Fibroblast of villous mesenchyme (primary cell): ENCODE measurements around the gene POU2F2. TPM values are rescaled to one million over a fixed set of nuclear protein-coding genes. Genes with fewer than 3 reads are reported as not detected.
"Not testable (repeated sequence)": the region's sequence is repeated elsewhere in the genome, so short reads cannot be mapped to it uniquely, and the experiment has no call there.

Experiments
- DNase-seq: peaks from one replicate; pipeline ENCODE4 v3.0.0-alpha.2; 2010; ENCODE audit warnings: low read depth
- H3K4me3 ChIP-seq: 2 replicates; pipeline ENCODE4 v1.5.1; 2011; ENCODE audit warnings: low read depth, mild to moderate bottlenecking, low read length
- total RNA-seq: library from RNA; depleted of rRNA; stranded (reverse); fragments of >200 nt; gene quantifications from 2 replicates; pipeline ENCODE4 v1.2.3, GENCODE V29; 2012
- TF ChIP-seq, protein P1 (sequence below): IDR thresholded peaks from 2 replicates; pipeline ENCODE4 v1.5.1; 2012; ENCODE audit warnings: low read depth, mild to moderate bottlenecking, low read length; ENCODE audit not compliant: insufficient read depth

POU2F2 gene
- total RNA-seq, 1 donor = 1.3 TPM

DNA sequence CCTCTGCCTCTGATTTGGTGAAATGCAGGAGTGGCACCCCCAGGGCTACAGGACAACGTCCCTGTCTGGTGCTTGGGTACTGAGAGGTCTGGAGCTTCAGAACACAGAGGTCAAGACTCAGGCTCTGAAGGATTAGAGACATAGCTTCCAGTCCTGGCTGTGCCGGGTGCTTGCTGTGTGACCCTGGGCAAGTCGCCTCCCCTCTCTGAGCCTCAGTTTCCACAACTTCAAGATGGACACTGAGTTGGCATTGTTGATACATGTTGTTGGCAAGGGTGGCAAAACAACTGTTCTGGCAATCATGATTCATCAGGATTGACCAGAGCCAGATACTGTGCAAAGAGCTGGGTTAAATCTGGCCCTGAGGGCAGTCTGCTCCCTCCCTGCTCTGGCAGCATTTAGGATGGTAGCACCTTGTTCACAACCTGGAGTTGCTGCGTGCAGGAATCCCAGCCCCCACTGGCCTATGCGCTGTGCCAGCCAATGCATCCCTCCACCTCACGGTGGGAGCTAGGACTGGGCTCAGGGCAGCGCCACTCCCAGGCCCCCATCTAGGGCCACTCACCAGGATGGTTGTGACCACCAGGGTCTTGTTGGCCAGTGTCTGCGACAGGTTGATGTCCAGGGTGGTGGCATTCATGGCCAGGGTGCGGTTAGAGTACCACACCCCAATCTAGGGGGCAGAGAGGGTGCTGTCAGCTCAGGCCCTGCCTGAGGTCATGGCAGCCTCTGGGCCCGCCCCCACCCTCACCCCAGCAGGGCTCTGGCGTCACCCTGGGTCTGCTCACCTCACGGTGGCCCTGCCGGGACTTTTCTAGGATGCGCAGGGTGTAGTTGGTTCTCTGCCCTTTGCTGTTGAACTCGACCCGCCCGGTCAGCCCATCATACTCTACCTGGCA lies 79.0 kb downstream of the POU2F2 start:
- no peak for DNase-seq
- H3K4me3 ChIP-seq = no peak overlapping the region
- TF ChIP-seq, protein P1, sequence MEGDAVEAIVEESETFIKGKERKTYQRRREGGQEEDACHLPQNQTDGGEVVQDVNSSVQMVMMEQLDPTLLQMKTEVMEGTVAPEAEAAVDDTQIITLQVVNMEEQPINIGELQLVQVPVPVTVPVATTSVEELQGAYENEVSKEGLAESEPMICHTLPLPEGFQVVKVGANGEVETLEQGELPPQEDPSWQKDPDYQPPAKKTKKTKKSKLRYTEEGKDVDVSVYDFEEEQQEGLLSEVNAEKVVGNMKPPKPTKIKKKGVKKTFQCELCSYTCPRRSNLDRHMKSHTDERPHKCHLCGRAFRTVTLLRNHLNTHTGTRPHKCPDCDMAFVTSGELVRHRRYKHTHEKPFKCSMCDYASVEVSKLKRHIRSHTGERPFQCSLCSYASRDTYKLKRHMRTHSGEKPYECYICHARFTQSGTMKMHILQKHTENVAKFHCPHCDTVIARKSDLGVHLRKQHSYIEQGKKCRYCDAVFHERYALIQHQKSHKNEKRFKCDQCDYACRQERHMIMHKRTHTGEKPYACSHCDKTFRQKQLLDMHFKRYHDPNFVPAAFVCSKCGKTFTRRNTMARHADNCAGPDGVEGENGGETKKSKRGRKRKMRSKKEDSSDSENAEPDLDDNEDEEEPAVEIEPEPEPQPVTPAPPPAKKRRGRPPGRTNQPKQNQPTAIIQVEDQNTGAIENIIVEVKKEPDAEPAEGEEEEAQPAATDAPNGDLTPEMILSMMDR = no peak

DNA sequence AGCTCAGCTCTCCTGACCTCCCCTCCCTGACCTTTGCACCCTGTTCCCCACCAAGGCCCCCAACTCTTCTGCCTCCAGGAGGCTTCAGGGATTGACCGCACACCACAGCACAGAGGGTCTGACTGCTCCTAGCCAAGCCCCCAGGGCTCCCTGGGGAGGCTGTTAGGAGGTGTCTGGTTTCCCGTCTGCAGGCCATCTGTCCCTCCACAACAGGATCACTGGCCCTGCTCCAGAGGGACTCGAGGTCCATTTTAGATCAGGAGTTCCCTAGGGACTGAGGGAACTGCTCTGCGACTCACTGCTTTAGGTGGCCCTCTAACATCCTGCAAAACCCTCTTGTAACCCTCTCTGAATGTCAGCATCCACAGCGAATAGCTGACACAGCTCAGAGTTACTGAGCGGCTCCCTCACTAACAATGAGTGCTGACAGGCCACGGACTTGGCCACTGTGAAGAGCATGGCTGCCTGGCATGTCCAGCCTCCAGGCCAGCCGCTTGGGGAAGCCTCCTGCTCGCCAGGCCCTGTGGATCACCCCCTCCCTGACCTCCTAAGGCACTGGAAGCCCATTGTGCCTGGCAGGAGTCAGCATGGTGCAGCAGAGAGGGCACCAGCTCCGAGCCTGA lies 79.9 kb downstream of the POU2F2 start:
- TF ChIP-seq, protein P1 = no peak
- no peak overlapping the region for H3K4me3 ChIP-seq
- DNase-seq = no peak

DNA sequence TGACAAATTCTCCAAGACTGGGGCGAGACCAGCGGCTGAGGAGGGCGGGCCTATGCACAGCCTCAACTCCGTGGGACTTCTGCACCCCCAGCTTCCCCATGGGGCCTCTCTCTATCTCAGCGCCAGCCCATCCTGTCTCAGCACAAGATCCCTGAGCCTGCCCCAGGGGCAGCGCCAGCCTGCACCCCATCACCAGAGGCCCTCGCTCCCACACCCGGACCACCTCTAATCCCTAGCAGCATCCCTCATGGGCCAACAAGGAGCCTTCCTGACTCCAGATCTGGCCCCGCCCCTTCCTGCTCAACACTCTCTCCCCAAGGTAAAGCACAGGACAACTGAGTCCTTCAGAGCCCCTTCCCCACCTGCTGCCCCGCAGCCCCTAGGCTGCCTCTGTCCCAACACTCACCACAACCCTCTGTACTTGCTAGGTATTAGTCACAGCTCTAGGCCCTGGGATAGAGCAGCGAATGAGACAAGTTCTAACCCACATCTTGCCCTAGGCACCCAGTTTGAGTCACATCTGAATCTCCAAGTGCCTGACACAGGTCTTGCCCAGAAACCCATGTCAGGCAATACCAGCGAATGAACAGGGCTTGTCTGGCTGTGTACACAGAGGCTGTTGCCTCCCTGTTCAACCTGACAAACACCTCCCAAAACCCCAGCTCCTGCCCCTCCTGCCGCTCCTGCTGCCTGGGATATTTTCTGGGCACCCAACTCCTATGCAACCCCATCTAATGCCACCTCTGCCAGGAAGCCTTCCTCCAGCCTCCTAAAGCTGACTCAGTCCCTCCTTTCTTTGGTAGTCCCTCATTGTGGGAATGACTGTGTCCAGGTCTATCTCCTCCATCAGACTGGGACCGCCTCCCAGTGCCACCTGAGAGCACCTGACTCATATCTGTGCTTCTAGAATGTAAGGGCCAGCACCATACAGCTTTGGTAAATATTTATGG lies 80.8 kb downstream of the POU2F2 start:
- DNase-seq = no peak
- TF ChIP-seq, protein P1 = no peak
- H3K4me3 ChIP-seq = no peak overlapping the region

DNA sequence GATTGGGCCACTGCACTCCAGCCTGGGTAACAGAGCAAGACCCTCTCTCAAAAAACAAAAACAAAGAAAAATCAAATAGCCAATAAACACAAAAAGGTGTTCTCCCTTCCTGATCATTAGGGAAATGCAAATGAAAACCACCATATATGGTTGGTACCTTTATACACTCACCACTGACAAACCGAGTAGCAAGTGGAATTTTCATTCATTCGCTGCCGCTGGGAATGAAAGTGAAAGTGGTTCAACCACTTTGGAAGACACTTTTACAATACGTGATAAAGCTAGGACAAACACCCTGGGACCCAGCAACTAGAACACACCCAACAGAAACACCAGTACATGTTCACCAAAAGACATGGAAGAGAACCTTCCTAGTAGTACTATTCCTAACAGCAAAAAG lies 83.3 kb downstream of the POU2F2 start:
- DNase-seq = peak; percentile 25
- peak overlapping the region; percentile 17 for H3K4me3 ChIP-seq
- TF ChIP-seq, protein P1 = no peak

DNA sequence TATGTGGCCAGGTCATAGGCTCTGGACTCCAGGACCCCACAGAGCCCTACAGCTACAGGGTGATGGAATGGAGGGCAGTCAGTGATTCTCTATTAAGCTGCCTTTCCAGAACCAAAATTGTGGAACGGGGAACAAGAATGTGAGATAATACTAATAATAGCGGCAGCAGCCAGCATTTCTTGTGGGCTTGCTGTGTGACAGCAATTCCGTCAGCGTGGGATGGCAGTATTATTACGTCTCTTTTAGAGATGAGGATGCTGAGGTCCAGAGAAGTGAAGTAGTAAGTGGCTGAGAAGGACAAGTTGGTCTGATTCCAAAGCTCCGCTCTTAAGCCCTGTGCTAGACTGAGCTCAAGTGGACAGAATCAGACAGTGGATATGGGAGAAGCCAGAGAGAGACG lies 86.7 kb downstream of the POU2F2 start:
- no peak overlapping the region for H3K4me3 ChIP-seq
- TF ChIP-seq, protein P1 = no peak

DNA sequence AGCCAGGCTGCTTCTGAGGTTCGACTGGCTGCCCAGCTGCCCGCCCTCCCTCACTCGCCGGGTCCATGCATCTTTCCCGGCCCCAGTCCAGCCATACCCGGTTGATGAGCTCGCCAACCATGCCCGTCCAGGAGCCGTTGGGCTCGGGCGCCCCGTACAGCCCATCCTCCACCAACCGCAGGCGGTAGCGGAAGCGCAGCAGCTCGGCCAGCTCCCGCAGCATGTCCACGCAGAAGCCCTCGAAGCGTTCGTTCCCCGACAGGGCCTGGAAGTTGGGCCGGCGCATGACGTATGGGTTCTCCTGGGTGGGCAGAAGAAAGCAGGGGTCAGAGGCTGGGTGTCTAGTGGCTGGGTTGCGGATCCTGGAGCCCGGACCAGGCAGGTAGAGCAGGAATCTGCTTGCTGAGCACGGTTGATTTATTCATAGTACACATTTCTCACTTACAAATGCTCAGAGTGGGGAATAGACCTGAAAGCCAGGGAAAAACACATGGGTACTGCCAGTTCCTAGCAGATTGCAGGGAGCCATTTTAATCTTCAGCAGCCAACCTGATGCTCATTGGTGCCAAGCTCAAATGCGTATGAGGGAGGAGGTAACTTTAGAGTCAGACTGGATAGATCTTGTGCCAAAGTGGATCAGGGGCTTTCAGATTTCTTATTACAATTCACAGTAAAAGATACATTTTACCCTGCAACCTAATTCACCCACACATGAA lies 89.6 kb downstream of the POU2F2 start:
- DNase-seq = no peak
- TF ChIP-seq, protein P1 = no peak
- no peak overlapping the region for H3K4me3 ChIP-seq

More for the DNA sequence above, 86.7 kb downstream of the POU2F2 start:
- no peak for DNase-seq

DNA sequence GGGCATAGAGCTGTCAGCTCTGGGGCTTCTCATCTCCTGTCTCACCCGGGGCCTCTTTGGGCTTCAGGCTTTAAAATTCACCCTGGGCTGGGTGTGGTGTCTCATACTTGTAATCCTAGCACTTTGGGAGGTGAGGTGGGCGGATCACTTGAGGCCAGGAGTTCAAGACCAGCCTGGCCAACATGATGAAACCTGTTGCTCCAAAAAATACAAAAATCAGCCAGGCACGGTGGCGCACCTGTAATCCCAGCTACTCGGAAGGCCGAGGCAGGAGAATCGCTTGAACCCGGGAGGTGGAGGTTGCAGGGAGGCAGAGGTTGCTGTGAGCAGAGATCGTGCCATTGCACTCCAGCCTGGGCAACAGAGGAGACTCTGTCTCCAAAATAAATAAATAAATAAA lies 91.8 kb downstream of the POU2F2 start:
- not testable (repeated sequence) for DNase-seq, H3K4me3 ChIP-seq
